GM23338 (cell line): ENCODE results near the gene RNF43. TPM values are rescaled to one million over a fixed set of nuclear protein-coding genes. Genes with fewer than 3 reads are reported as not detected.

Source experiments
- ATAC-seq: fragments of 200-7000 bp; cut with Tn5 transposase; 3 replicates; pipeline ENCODE4 v1.9.1; 2020
- DNase-seq: peaks from one replicate; pipeline ENCODE4 v3.0.0-alpha.2; 2015; ENCODE audit warnings: low spot score
- H2AFZ ChIP-seq: fragments of 200-600 bp; sonication (generic); 2 replicates; pipeline ENCODE4 v1.8.0; 2016; ENCODE audit warnings: antibody characterized with exemption, mild to moderate bottlenecking, moderate library complexity
- H3F3A ChIP-seq: fragments of 200-600 bp; sonication (generic); replicated peaks from 2 replicates; pipeline ENCODE4 v1.8.0; 2017; ENCODE audit warnings: antibody characterized with exemption, mixed run types, low read depth
- H3K27ac ChIP-seq: fragments of 200-600 bp; sonication (generic); 2 replicates; pipeline ENCODE4 v1.6.1; 2016; ENCODE audit warnings: low read depth
- H3K27me3 ChIP-seq: fragments of 200-600 bp; sonication (generic); 2 replicates; pipeline ENCODE4 v1.8.0; 2016; ENCODE audit warnings: mild to moderate bottlenecking, mixed run types, moderate library complexity; ENCODE audit not compliant: insufficient read depth
- H3K36me3 ChIP-seq: fragments of 200-600 bp; sonication (generic); 2 replicates; pipeline ENCODE4 v1.8.0; 2016; ENCODE audit warnings: mild to moderate bottlenecking; ENCODE audit not compliant: insufficient read depth
- H3K4me1 ChIP-seq: fragments of 200-600 bp; sonication (generic); 2 replicates; pipeline ENCODE4 v1.8.0; 2016; ENCODE audit warnings: mild to moderate bottlenecking, moderate library complexity; ENCODE audit not compliant: insufficient read depth
- H3K4me2 ChIP-seq: fragments of 200-600 bp; sonication (generic); 2 replicates; pipeline ENCODE4 v1.7.1; 2017; ENCODE audit warnings: mixed run types
- H3K4me3 ChIP-seq: fragments of 200-600 bp; sonication (generic); 2 replicates; pipeline ENCODE4 v1.6.1; 2016; ENCODE audit warnings: mixed run types
- H3K79me2 ChIP-seq: fragments of 200-600 bp; sonication (generic); replicated peaks from 2 replicates; pipeline ENCODE4 v1.8.0; 2017; ENCODE audit warnings: mild to moderate bottlenecking; ENCODE audit not compliant: insufficient read depth
- H3K9me2 ChIP-seq: fragments of 200-600 bp; sonication (generic); 2 replicates; pipeline ENCODE4 v1.8.0; 2017; ENCODE audit not compliant: insufficient read depth
- H4K20me1 ChIP-seq: fragments of 200-600 bp; sonication (generic); replicated peaks from 2 replicates; pipeline ENCODE4 v1.8.0; 2017; ENCODE audit warnings: mild to moderate bottlenecking; ENCODE audit not compliant: insufficient read depth
- H3K27ac Mint-ChIP-seq: 2 replicates; pipeline ENCODE4 v1.8.0; 2020; ENCODE audit warnings: inconsistent platforms, mild to moderate bottlenecking, moderate library complexity, mixed read lengths
- H3K27me3 Mint-ChIP-seq: 3 replicates; pipeline ENCODE4 v1.8.0; 2022; ENCODE audit warnings: low read depth, mild to moderate bottlenecking, moderate library complexity, mixed read lengths, inconsistent platforms; ENCODE audit not compliant: insufficient read depth, poor library complexity
- H3K36me3 Mint-ChIP-seq: 3 replicates; pipeline ENCODE4 v1.8.0; 2021; ENCODE audit warnings: low read depth, mild to moderate bottlenecking, inconsistent platforms, moderate library complexity, mixed read lengths
- H3K4me1 Mint-ChIP-seq: 3 replicates; pipeline ENCODE4 v1.8.0; 2020; ENCODE audit warnings: mild to moderate bottlenecking, inconsistent platforms, mixed read lengths
- H3K4me3 Mint-ChIP-seq: 3 replicates; pipeline ENCODE4 v1.8.0; 2021; ENCODE audit warnings: moderate library complexity, mild to moderate bottlenecking, inconsistent platforms, mixed read lengths
- H3K9me3 Mint-ChIP-seq: 3 replicates; pipeline ENCODE4 v1.8.0; 2020; ENCODE audit warnings: moderate library complexity, mild to moderate bottlenecking, inconsistent platforms, mixed read lengths
- CREB1 ChIP-seq: fragments of 250-450 bp; sonication (Bioruptor Pico); IDR thresholded peaks from 2 replicates; pipeline ENCODE4 v1.5.0; 2020; ENCODE audit warnings: low read depth, mild to moderate bottlenecking, moderate library complexity
- ETS1 ChIP-seq: IDR thresholded peaks from 2 replicates; pipeline ENCODE4 v1.6.1; 2016; ENCODE audit warnings: antibody characterized with exemption
- EZH2 ChIP-seq: fragments of 200-600 bp; sonication (generic); IDR thresholded peaks from one replicate; pipeline ENCODE4 v1.8.0; 2017; ENCODE audit warnings: antibody characterized with exemption, mild to moderate bottlenecking, low read depth; ENCODE audit not compliant: unreplicated experiment
- EZH2phosphoT487 ChIP-seq: fragments of 200-600 bp; sonication (generic); IDR thresholded peaks from one replicate; pipeline ENCODE4 v1.8.1; 2018; ENCODE audit warnings: antibody characterized with exemption; ENCODE audit not compliant: unreplicated experiment
- JUNB ChIP-seq: IDR thresholded peaks from one replicate; pipeline ENCODE4 v1.6.1; 2016; ENCODE audit warnings: antibody characterized with exemption; ENCODE audit not compliant: unreplicated experiment
- POLR2AphosphoS5 ChIP-seq: IDR thresholded peaks from 2 replicates; pipeline ENCODE4 v1.6.1; 2016; ENCODE audit warnings: antibody characterized with exemption, low read depth
- STAT1 ChIP-seq: IDR thresholded peaks from one replicate; pipeline ENCODE4 v1.6.1; 2016; ENCODE audit warnings: antibody characterized with exemption; ENCODE audit not compliant: unreplicated experiment
- ZNF331 ChIP-seq: fragments of 250-450 bp; sonication (Bioruptor Pico); IDR thresholded peaks from 2 replicates; pipeline ENCODE4 v1.5.0; 2020; ENCODE audit warnings: low read depth, mild to moderate bottlenecking, moderate library complexity
- ZNF462 ChIP-seq: fragments of 250-450 bp; sonication (Bioruptor Pico); IDR thresholded peaks from 2 replicates; pipeline ENCODE4 v1.5.0; 2020; ENCODE audit warnings: mild to moderate bottlenecking, moderate library complexity
- polyA plus RNA-seq: library from polyadenylated mRNA; unstranded; fragments of >200 nt; fragmentation: Nextera tagmentation; extraction: Ambion mirVana; gene quantifications from 2 replicates; pipeline ENCODE4 v1.2.1, GENCODE V29; 2016
- total RNA-seq: library from RNA; depleted of rRNA; stranded (reverse); fragments of >200 nt; shearing (Covaris generic); gene quantifications from 2 replicates; pipeline ENCODE4 v1.2.3, GENCODE V29; 2014

RNF43 gene
- total and polyA plus RNA-seq, 2 experiments from 2014 or later = 0.58 to 2.2 TPM

- Mint-ChIP-seq H3K27me3 (peaks cover 44% of the 10 kb centered on the region), H3K4me1 (peaks cover 30% of the 10 kb centered on the region; the same call in 2 of the 3 replicates), H3K4me3 (no peak overlapping the region), H3K36me3 (no peaks in the 10 kb centered on the region), H3K27ac (no peak overlapping the region), H3K9me3 (no peaks in the 10 kb centered on the region)
- Histone ChIP-seq H3K79me2 (no peaks in the 10 kb centered on the region), H4K20me1 (no peaks in the 10 kb centered on the region), H3K27ac (no peak overlapping the region), H3K4me3 (no peak overlapping the region), H3K27me3 (peaks cover 63% of the 10 kb centered on the region), H2AFZ (no peak overlapping the region), H3F3A (no peaks in the 10 kb centered on the region), H3K36me3 (no peaks in the 10 kb centered on the region), H3K4me1 (peaks cover 20% of the 10 kb centered on the region), H3K4me2 (no peak overlapping the region), H3K9me2 (no peaks in the 10 kb centered on the region)
- ATAC-seq = no peak
- no peak for TF ChIP-seq EZH2
- TF ChIP-seq JUNB = no peak
- TF ChIP-seq ZNF331 = no peak
- no peak for TF ChIP-seq ETS1
- no peak for TF ChIP-seq CREB1
- no peak for TF ChIP-seq POLR2AphosphoS5
- no peak for TF ChIP-seq EZH2phosphoT487
- DNase-seq = no peak
Measured at GRCh38 chr17:58394534-58395223, 22.7 kb downstream of the RNF43 start.

GRCh38 chr17:58391302-58391984 lies 25.9 kb downstream of the RNF43 start:
- no peaks in the 10 kb centered on the region; the same call in 1 of the 2 replicates for H3K9me2 ChIP-seq
- Mint-ChIP-seq H3K36me3 (no peaks in the 10 kb centered on the region), H3K9me3 (no peaks in the 10 kb centered on the region), H3K27me3 (peaks cover 16% of the 10 kb centered on the region), H3K4me3 (no peak overlapping the region), H3K4me1 (peaks cover 37% of the 10 kb centered on the region), H3K27ac (no peak overlapping the region)
- no peaks in the 10 kb centered on the region for H3K36me3 ChIP-seq
- TF ChIP-seq ZNF462 (no peak), STAT1 (no peak), ETS1 (no peak), EZH2 (no peak), JUNB (no peak), EZH2phosphoT487 (no peak)
- no peaks in the 10 kb centered on the region for H3F3A ChIP-seq
- no peak overlapping the region for H3K4me2 ChIP-seq
- ATAC-seq (no peak), DNase-seq (no peak)
- H3K27me3 ChIP-seq = peaks cover 30% of the 10 kb centered on the region
- H3K4me1 ChIP-seq = peaks cover 19% of the 10 kb centered on the region
- no peak overlapping the region for H2AFZ ChIP-seq
- H3K4me3 ChIP-seq = no peak overlapping the region
- no peaks in the 10 kb centered on the region for H3K79me2 ChIP-seq
- no peak overlapping the region for H3K27ac ChIP-seq
- H4K20me1 ChIP-seq = no peaks in the 10 kb centered on the region
